GM19328 (cell line): Measurements from ENCODE around the gene DOCK3.
"Not testable (repeated sequence)": the region's sequence is repeated elsewhere in the genome, so short reads cannot be mapped to it uniquely, and the experiment has no call there.

Experiments used
- ATAC-seq: cut with Tn5 transposase; IDR thresholded peaks from one replicate; pipeline ENCODE4 v1.9.1; 2021; ENCODE audit warnings: mild to moderate bottlenecking, moderate library complexity; ENCODE audit not compliant: unreplicated experiment

The DOCK3 gene

DNA sequence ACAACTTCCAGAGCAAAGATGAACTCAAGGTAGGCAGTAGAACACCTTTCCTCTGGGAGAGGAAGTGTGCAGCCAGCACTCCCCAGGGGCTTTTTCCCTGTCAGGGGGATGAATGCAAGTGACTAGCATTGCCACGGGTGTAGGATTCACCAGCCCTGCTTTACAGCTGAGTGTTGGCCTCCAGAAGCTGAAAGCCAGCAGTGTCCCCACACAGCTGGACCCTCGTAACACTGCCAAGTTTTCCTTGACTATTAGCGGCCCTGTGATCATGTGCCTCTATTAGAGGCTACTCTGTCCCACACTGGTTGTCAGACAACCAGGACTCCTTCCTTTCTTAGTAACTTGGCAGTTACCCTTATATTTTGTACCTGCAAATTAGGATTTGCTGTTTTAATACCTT lies 605.4 kb downstream of the DOCK3 start:
- ATAC-seq: no peak

DNA sequence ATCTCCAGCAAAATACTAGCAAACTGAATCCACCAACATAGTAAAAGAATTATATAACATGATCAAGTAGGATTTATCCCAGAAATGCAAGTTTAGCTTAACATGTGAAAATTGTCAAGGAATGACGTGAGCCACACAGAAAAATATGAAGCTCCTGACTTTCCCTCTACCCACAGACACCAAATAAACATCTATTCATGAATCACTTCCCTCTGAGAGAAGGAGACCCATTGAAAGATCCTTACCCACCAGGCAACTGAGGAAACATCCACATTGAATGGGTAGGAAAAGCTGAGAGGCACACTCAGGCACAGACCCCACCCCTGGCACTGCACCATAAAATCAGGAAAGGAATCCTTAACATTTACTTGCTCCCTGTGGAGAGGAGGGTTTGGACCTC lies 608.2 kb downstream of the DOCK3 start:
- no peak for ATAC-seq

DNA sequence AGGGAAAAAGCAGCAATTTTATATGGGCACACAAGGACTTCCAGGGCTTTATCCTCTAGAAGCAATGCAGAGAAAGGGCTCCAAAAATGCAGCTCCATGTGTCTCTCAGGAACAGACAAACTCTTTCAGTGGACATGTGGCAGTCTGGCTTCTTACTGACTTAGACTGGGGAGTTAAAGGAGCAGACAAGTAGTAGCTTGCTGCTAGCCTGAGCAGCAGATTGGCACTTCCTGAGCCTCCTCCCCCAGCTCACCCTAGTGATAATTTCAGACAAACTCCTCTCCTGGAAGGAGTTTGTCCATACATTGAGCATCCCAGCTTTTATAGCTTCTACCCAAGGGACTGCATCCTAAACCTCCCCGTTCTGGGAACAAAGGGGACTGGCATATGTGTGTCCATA lies 608.7 kb downstream of the DOCK3 start:
- no peak for ATAC-seq

DNA sequence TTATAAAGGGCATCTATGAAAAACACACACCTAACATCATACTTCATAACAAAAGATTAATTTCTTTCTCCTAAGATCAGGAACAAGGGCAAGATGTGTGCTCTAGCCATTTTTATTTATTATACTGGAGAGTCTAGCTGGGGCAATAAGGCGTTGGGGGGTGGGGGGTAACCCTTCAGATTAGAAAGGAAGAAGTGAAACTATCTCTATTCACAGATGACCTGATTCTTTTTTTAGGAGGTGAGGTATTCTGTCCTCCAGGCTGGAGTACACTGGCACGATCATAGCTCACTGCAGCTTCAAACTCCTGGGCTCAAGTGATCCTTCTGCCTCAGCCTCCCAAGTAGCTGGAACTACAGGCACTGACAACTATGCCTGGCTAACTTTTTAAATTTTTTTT lies 620.9 kb downstream of the DOCK3 start:
- peak; percentile 79 for ATAC-seq

DNA sequence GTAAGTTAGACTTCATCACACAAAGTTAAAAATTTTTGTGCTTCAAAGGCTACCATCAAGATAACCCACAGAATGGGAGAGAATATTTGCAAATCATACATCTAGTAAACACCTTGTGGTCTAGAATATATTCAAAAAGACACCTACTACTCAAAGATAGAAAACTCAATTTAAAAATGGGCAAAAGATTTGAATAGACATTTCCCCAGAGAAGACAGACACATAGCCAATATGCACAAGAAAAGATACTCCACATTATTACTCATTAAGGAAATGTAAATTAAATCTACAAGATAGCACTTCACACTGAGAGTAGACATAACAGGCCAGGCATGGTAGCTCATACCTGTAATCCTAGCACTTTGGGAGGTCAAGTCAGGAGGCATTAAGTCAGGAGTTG lies 622.6 kb downstream of the DOCK3 start:
- no peak for ATAC-seq

DNA sequence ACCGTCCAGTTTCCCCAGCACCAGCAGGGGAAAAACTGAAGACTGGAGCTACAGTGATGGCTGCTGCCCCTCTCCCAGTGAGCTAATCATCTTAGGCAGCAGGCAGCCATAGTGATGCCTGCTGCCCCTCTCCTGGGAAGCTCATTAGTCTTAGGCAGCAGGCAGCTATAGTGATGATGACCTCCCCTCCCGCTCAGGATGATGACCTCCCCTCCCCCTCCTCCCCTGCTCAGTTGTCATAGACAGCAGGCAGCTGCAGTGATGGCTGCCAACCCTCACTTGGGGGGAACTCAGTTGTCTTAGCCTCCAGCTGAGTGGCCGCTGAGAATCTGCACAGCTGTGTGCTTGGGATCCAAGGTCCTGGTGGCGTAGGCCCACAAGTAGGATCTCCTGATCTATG lies 629.5 kb downstream of the DOCK3 start:
- no peak for ATAC-seq

DNA sequence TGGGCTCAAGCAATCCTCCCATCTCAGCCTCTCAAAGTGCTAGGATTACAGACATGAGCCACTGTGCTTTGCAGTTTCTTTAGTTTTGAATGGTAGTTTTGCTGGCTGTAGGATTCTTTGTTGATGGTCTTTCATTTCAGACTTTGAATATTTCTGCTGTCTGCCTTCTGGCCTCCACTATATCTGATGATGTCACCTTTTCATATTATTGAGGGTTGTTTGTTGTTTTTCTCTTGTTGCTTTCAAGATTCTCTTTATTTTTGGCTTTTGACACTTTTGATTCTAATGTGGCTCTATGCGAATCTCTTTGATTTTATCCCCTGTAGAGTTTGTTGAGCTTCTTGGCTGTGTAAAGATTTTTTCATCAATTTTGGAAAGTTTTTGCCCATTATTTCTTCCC lies 631.4 kb downstream of the DOCK3 start:
- ATAC-seq: no peak

DNA sequence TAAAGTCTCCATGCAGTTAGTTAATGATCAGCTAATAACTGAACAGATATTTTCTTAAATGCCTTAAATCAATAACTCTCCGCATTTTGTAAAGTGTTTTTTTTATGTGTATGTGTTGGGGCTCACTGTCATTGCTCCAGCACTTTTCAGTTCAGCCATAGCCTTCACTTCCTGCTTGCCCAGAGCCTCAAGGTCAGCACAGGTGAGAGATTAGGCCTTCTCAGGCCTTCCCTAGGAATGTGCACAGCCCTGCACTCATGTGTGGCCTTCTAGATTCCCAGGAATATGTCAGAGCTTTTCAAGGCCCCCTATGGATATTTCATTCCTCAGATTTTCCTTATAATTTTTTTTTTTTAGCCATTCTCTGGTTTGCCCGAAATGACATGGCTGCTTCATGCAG lies 632.7 kb downstream of the DOCK3 start:
- ATAC-seq: no peak

DNA sequence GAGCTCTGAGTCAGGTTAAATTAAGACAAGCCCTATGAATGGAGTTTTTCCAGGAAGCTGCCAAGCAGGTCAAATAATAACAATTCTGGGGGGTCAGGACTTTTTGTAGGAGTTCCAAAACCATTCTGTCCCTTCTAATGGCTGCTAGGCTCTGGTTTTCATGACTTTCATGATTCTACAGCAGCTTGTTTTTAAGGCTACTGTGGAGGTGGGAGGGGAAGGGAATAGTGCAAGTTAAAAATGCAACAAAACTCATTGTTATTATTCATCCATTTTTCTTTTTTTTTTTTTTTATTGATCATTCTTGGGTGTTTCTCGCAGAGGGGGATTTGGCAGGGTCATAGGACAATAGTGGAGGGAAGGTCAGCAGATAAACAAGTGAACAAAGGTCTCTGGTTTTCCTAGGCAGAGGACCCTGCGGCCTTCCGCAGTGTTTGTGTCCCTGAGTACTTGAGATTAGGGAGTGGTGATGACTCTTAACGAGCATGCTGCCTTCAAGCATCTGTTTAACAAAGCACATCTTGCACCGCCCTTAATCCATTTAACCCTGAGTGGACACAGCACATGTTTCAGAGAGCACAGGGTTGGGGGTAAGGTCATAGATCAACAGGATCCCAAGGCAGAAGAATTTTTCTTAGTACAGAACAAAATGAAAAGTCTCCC lies 633.3 kb downstream of the DOCK3 start:
- not testable (repeated sequence) for ATAC-seq

DNA sequence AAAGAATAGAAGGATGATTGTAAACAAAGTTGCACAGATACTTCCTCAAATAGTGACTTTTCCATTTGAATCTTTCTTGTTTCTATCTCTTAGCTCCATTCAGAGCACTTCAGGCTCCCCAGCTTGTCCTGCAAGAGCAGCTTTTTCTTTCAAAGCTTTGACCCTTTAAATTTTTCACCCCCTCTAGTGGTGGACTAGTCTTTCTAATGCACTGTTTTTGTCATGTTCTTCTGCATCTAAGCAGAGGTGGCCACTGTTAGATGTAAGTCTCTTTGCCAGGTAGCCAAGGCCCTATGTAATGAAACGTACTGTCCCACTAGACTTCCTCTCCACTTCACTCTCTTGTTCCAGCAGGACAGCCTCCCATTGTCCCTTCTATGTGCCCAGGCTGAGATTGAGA lies 636.3 kb downstream of the DOCK3 start:
- no peak for ATAC-seq

DNA sequence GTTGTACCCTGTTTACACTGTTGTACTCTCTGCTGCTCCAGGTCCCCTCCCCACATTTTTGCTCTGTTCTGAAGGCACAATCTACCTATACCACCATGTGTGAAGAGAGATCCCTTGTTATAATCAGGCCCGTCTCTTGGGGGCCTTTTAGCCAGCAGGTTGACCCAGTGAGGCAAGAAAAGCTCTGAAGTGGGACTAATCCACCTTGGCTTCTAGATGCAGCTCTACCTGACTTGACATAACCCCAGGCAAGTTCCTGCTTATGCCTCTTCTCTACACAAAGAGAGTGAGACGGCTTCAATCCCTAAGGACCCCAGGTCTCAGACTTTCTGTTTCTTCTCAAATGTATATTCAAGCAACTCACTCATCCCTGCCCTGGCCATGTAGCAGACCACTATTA lies 653.5 kb downstream of the DOCK3 start:
- no peak for ATAC-seq

DNA sequence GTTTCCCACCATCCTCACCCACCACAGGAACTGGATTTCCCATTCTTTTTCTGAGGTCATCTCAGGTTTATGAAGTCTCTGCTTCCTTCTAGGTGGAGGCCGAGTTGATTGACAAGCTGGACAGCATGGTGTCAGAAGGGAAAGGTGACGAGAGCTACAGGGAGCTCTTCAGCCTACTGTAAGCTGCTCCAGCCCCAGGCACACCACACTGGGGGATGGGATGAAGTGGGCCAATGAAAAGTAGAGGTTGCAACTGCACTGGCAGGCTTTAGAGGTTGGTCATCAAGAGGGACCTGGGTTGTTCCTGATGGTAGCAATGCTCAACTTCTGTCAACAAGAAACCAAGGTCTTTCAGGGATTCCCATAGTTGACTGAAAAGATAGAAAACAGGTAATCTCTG lies 655.3 kb downstream of the DOCK3 start:
- ATAC-seq: no peak

DNA sequence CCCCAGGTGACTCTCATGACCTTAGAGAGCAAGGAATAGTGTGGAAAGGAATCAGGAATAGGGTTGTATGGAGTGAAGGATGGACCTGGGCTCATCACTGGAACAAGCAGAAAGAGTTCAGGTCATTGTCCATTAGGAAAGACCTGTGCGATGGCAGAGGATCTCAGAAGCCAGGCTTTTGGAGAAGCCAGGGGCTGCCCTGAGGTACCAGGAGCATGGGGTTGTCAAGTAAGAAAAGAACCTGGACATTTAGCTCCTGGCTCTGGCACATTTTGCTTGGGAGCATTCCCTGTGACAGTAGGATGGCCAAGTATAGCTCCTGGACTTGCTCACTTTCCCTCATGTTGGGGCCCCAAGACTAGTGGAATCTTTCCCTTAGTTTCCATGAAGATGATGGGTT lies 657.4 kb downstream of the DOCK3 start:
- no peak for ATAC-seq

DNA sequence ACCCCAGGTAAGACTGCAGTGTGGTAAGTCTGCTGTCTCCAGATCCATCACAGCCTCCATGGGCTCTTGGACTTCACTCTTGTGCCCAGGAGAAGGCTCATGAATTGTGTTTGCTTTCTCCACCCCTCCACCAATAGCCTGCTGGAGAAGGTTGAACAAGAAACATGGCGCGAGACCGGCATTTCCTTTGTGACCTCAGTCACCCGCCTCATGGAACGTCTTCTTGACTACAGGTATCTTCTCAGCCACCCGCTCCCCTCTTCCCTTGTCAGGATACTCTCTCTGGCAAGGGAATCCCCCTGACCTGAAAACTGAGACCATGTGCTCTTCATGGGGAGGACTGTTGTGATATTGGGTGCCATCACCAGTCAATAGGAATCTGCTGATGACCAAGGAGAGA lies 658.3 kb downstream of the DOCK3 start:
- ATAC-seq: no peak

DNA sequence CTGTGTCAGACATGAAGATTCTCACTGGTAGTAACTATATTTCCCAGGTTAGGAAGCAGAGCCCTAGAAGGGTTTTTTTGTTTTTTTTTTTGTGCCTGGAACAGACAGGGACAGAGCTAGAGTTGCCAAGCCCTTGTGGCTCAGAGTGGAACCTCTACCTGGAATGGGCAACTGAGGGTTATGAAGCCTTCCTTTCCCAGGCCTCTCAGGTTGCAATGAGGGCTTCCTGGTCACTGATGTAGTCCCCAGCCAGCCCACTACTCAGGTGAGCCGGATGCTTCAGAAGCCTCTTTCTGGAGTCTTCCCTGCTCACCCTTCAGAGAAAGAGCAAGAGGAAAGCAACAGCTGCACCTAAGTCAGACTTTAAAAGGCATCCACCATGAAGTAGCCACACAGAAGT lies 661.5 kb downstream of the DOCK3 start:
- no peak for ATAC-seq

DNA sequence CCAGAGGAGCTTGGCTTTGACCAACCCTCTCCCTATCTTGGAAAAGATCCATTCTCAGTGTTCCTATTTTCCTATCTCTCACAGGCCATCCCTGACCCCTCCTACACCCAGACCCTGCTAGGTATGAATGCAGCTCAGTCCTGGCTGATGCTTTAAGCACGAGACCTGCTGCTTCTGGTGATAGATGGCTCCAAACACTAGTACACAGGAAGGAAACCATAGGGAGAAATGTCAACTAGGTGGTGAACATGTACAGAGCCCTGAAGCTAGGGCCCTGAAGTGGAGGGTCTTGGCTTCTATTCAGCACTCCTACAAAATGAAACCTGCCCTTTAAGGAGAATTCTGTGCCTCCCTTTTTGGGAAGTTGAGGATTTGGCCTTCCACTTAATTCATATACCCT lies 662.9 kb downstream of the DOCK3 start:
- ATAC-seq: no peak

DNA sequence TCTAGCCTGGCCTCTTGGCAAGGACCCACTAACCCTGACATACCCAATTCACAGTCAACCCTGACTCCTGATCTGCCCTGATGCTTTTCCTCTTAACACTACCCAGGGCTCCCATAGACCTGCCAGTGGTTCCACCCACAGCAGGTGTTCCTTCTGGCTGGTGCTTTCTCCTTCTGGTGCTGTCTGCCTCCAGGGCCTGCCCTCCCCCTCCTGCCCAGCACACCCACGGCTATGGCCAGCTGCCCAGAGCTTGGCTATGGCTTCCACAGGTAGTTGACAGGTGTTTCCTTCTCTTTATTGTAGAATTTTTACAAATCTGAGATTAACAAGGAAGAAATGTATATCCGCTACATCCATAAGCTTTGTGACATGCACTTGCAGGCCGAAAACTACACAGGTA lies 663.9 kb downstream of the DOCK3 start:
- ATAC-seq: no peak

DNA sequence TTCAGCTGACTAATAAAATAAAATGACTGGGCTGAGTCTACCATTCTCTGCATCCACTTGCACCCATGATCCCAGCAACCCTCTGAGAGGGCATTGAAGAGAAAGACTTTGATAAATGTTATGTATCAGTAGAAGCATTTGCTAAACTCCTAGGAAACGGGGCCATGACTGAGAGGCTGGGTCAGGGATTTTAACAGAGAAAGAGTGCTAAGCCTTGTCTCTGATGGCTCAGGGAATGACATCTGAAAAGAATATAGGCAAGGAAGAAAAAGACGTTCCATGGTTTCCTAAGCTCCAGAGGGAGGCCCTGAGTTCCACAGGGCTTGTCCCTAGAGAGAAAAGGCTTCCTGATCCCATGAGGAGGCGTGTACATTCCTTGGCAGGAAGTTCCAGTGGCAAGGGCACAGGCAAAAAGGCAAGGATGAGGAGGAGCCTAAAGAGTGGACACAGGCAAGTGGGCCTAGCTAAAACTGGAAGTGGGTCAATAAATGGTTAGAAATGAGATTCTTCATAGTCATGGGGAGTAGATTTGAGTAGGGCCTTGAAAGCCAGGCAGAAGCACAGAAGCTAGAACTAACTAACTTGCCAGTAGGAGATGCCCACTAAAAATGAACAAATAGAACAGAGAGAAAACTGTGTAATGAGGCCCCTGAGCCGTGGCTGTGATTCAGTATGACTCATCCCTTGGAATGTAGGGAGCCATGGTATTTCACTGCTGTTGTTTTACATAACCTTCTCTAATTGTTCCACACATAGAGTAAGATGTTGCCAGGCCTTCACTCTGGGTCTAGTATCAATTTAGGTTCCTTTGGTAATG lies 665.5 kb downstream of the DOCK3 start:
- no peak for ATAC-seq

DNA sequence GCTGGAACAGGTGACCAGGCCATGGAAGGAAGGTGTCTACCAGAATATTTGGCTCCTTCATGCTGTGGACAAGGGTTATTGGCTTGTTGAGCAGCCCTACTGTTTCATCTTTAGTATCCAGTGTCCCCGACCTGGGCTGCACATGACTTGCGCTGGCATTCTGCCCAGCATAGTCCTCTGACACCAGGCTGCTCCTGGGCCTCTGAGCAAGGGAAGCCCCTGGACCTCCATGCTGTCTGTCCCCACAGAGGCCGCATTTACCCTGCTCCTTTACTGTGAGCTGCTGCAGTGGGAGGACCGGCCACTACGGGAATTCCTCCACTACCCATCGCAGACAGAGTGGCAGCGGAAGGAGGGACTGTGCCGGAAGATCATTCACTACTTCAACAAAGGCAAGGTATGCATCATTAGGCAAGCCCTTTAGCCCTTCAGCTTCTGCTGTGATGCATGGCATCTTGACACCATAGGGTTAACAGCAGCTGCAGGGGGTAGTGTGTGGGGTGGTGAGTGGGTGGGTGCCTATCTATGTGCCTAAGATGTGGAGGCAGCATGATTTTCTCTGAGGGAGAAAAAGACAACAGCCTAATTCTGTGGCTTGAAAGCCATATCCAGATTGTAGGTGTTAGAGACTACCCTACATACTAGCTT lies 666.4 kb downstream of the DOCK3 start:
- no peak for ATAC-seq

DNA sequence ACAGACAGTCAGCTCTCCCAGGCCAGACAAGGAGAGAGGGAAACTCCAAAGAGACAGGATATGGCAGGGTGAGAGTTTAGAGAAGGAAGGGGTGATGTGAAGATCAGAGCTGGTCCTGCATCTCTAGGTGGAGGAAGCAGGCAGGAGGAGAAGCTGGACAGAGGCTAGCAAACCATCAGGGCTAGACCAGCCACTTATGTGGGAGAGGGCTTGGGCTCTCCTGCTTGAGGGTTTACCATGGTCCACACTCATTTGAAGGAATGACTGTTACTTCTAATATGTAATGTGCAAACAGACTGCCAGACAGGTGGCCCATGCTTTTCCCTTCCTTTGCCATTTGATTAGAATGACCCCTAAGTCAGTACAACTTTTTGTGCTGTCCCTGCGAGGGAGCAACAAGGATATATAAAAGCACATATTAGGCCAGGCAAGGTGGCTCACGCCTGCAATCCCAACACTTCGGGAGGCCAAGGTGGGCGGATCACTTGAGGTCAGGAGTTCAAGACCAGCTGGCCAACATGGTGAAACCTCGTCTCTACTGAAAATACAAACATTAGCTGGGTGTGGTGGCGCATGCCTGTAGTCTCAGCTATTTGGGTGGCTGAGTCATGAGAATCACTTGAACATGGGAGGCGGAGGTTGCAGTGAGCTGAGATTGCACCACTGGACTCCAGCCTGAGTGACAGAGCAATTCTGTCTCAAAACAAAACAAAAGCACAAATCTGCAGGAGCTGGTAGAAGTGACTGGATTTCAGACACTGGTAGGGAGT lies 669.4 kb downstream of the DOCK3 start:
- ATAC-seq: no peak

DNA sequence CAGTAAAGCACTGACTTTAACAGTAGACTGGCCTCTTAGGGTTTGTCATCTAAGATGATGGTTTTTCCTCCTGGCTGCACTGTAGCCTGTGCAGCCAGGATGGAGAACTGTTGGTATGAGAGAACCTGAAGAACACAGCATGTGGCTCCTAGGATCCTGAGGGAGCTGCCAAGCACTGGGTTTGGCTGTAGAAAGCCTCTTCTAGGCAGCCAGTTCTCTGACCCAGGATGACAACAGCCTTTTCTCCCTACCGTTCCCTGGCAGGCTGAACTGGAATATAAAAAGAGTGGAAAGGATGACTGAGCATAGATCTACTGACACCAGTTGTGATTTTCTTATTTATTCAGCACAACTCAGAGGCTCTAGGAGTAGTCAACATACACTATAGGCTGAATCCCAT lies 676.0 kb downstream of the DOCK3 start:
- no peak for ATAC-seq
